Astrocyte of the spinal cord (primary cell): ENCODE measurements around the gene GLRA2.

Source experiments
- DNase-seq: peaks from one replicate; pipeline ENCODE4 v3.0.0; 2011; ENCODE audit warnings: low read depth, low spot score
- H3K4me3 ChIP-seq: 2 replicates; pipeline ENCODE4 v1.5.1; 2011; ENCODE audit warnings: low read depth, mild to moderate bottlenecking, low read length, moderate library complexity
- CTCF ChIP-seq: IDR thresholded peaks from 2 replicates; pipeline ENCODE4 v1.5.1; 2012; ENCODE audit warnings: low read depth, mild to moderate bottlenecking, low read length, inconsistent platforms
- in situ Hi-C: cut with HindIII; loops from 2 replicates; pipeline ENCODE4 v1.10.0; 2017; ENCODE audit warnings: low sequenced_read_pairs

The GLRA2 gene

GRCh38 chrX:14504960-14505538 is 24.3 kb upstream of the GLRA2 start:
- no peak overlapping the region for H3K4me3 ChIP-seq
- no peak for TF ChIP-seq CTCF
- no peak for DNase-seq
- in situ Hi-C loops = no loop called here

GRCh38 chrX:14505648-14506047 is 23.7 kb upstream of the GLRA2 start:
- TF ChIP-seq CTCF = no peak
- in situ Hi-C loops = no loop called here
- H3K4me3 ChIP-seq = no peak overlapping the region
- DNase-seq = no peak

GRCh38 chrX:14506866-14507265 is 22.5 kb upstream of the GLRA2 start:
- DNase-seq = no peak
- no peak for TF ChIP-seq CTCF
- in situ Hi-C loops = no loop called here
- no peak overlapping the region for H3K4me3 ChIP-seq

- H3K4me3 ChIP-seq = no peak overlapping the region
- in situ Hi-C loops = no loop called here
- DNase-seq = no peak
- no peak for TF ChIP-seq CTCF
Observed at GRCh38 chrX:14508025-14508690, 21.2 kb upstream of the GLRA2 start.

GRCh38 chrX:14509325-14510057 is 19.8 kb upstream of the GLRA2 start:
- TF ChIP-seq CTCF = no peak
- H3K4me3 ChIP-seq = no peak overlapping the region
- in situ Hi-C loops = no loop called here
- DNase-seq = no peak

- in situ Hi-C loops = no loop called here
- no peak overlapping the region for H3K4me3 ChIP-seq
- TF ChIP-seq CTCF = peak; percentile 41
- DNase-seq = peak; percentile 62
Observed at GRCh38 chrX:14528629-14529289, 577 bp upstream of the GLRA2 start.
